HG02840 (cell line): ENCODE data around the gene PCP2.

Source experiments
- ATAC-seq: cut with Tn5 transposase; IDR thresholded peaks from one replicate; pipeline ENCODE4 v1.9.1; 2021; ENCODE audit warnings: mild to moderate bottlenecking, moderate library complexity, moderate number of reproducible peaks; ENCODE audit not compliant: unreplicated experiment, low FRiP score

PCP2 gene

GRCh38 chr19:7602935-7603497, 30.5 kb downstream of the PCP2 start:
- no peak for ATAC-seq

GRCh38 chr19:7602240-7602934, 31.1 kb downstream of the PCP2 start:
- ATAC-seq = no peak

- ATAC-seq = no peak
Measured at GRCh38 chr19:7600721-7601120, 32.8 kb downstream of the PCP2 start.

GRCh38 chr19:7598180-7598579, 35.3 kb downstream of the PCP2 start:
- ATAC-seq = no peak

GRCh38 chr19:7597689-7598088, 35.8 kb downstream of the PCP2 start:
- ATAC-seq = no peak

GRCh38 chr19:7596211-7596937, 37.1 kb downstream of the PCP2 start:
- ATAC-seq = no peak

- no peak for ATAC-seq
Measured at GRCh38 chr19:7595466-7596133, 37.9 kb downstream of the PCP2 start, which contains the start of gene CAMSAP3. Gene CAMSAP3 (plus strand): TSS chr19:7595863. CDS start chr19:7596003, 140 bp downstream.

- ATAC-seq = no peak
Measured at GRCh38 chr19:7590256-7590655, 43.3 kb downstream of the PCP2 start.

- no peak for ATAC-seq
Measured at GRCh38 chr19:7589822-7590221, 43.7 kb downstream of the PCP2 start.

GRCh38 chr19:7582446-7582845, 51.1 kb downstream of the PCP2 start:
- no peak for ATAC-seq
